K562 (cell line): ENCODE measurements around the gene DENND2A. TPM values are rescaled to one million over a fixed set of nuclear protein-coding genes. Genes with fewer than 3 reads are reported as not detected.

Source experiments
- ATAC-seq: fragments of 200-7000 bp; cut with Tn5 transposase; 3 replicates; pipeline ENCODE4 v1.9.1; 2020; ENCODE audit warnings: moderate library complexity
- BruUV-seq: library from RNA; stranded (reverse); fragments of 400-500 nt; replicated peaks from 2 replicates; lab custom pipeline; 2021; lab: Mats Ljungman, UMichigan
- CTCF ChIA-PET: fragments of 300-600 bp; formaldehyde crosslinking; extraction: SDS; loops from one replicate; lab custom pipeline; 2021; ENCODE audit warnings: low intra/inter-chr PET ratio; lab: Yijun Ruan, JAX
- POLR2A ChIA-PET: fragments of 300-600, 350-650 bp; sonication (Branson Sonifier 250); formaldehyde crosslinking; extraction: SDS; loops from one replicate; lab custom pipeline; 2021; ENCODE audit warnings: antibody characterized with exemption, inconsistent platforms; lab: Yijun Ruan, JAX
- DNase-seq, 4 experiments: peaks; one replicate each; pipeline versions ENCODE4 v3.0.0 to v3.0.0-alpha.2; 2011 to 2018; ENCODE audit warnings: low spot score in 3 of 4, mixed read lengths in 3 of 4; ENCODE audit errors: extremely low read depth in 1 of 4
- FAIRE-seq: peaks from 2 replicates; lab custom pipeline; 2011; peaks lifted over from hg19 to GRCh38; lab: Jason Lieb, UNC
- H2AFZ ChIP-seq: 2 replicates; pipeline ENCODE4 v1.6.0; 2011; ENCODE audit warnings: low read depth, low read length, control low read depth, inconsistent platforms
- H3K27ac ChIP-seq: fragments of 200-600 bp; 3 replicates; pipeline ENCODE4 v1.8.0; 2011; ENCODE audit warnings: low read depth, mild to moderate bottlenecking, control low read depth, inconsistent platforms, low read length, moderate library complexity, mixed read lengths; ENCODE audit errors: extremely low read depth
- H3K27me3 ChIP-seq, 2 experiments: fragments of 300-600 bp in 1 of 2; 2 replicates in 1 of 2; 3 replicates in 1 of 2; pipeline versions ENCODE4 v1.6.0 to v1.8.0; 2011; ENCODE audit warnings: inconsistent platforms in 2 of 2, low read length in 2 of 2, mild to moderate bottlenecking in 1 of 2, mixed read lengths in 1 of 2, moderate library complexity in 1 of 2; ENCODE audit not compliant: control insufficient read depth in 2 of 2, insufficient read depth in 2 of 2
- H3K36me3 ChIP-seq: fragments of 300-600 bp; 3 replicates; pipeline ENCODE4 v1.8.0; 2011; ENCODE audit warnings: mild to moderate bottlenecking, low read length, inconsistent platforms; ENCODE audit not compliant: control insufficient read depth, insufficient read depth
- H3K4me1 ChIP-seq, 2 experiments: fragments of 200-600 bp in 1 of 2; replicated peaks in 1 of 2; 2 replicates in 1 of 2; 3 replicates in 1 of 2; pipeline versions ENCODE4 v1.5.1 to v1.8.0; 2011; ENCODE audit warnings: inconsistent platforms in 2 of 2, low read length in 2 of 2, mild to moderate bottlenecking in 1 of 2, mixed read lengths in 1 of 2, moderate library complexity in 1 of 2; ENCODE audit not compliant: control insufficient read depth in 2 of 2, insufficient read depth in 2 of 2
- H3K4me2 ChIP-seq: 2 replicates; pipeline ENCODE4 v1.6.1; 2011; ENCODE audit warnings: low read length, control low read depth, inconsistent platforms, mixed read lengths; ENCODE audit not compliant: insufficient read depth
- H3K4me3 ChIP-seq: fragments of 200-600 bp; sonication (generic), shearing (Covaris generic); 2 replicates; pipeline ENCODE4 v1.5.1; 2016; ENCODE audit warnings: control low read depth, inconsistent platforms
- H3K79me2 ChIP-seq: fragments of 200-600 bp; 3 replicates; pipeline ENCODE4 v1.8.0; 2011; ENCODE audit warnings: low read length, inconsistent platforms; ENCODE audit not compliant: control insufficient read depth, insufficient read depth
- H3K9ac ChIP-seq, 2 experiments: 2 replicates each; pipeline versions ENCODE4 v1.6.0 to v1.6.1; 2011; ENCODE audit warnings: low read depth in 2 of 2, low read length in 2 of 2, control low read depth in 1 of 2, inconsistent platforms in 1 of 2, mild to moderate bottlenecking in 1 of 2, mixed read lengths in 1 of 2; ENCODE audit not compliant: insufficient read depth in 1 of 2
- H3K9me1 ChIP-seq: one replicate; pipeline ENCODE4 v1.6.0; 2011; ENCODE audit warnings: inconsistent platforms, mild to moderate bottlenecking, low read length, moderate library complexity; ENCODE audit not compliant: control insufficient read depth, insufficient read depth
- H3K9me3 ChIP-seq: replicated peaks from 2 replicates; pipeline ENCODE4 v1.5.1; 2011; ENCODE audit warnings: low read depth, low read length, inconsistent platforms; ENCODE audit not compliant: control insufficient read depth, insufficient read depth
- H4K20me1 ChIP-seq: replicated peaks from 2 replicates; pipeline ENCODE4 v1.6.1; 2011; ENCODE audit warnings: low read length, inconsistent platforms, mixed read lengths; ENCODE audit not compliant: control insufficient read depth, insufficient read depth
- ARID2 ChIP-seq: fragments of 450-650 bp; IDR thresholded peaks from 2 replicates; pipeline ENCODE4 v1.6.1; 2017; ENCODE audit warnings: antibody characterized with exemption, mild to moderate bottlenecking
- CHCHD3 ChIP-seq: fragments of 250-450 bp; sonication (Bioruptor Pico); IDR thresholded peaks from 2 replicates; pipeline ENCODE4 v2.1.2; 2022; ENCODE audit warnings: mild to moderate bottlenecking
- DNMT1 ChIP-seq: fragments of 450-650 bp; IDR thresholded peaks from 2 replicates; pipeline ENCODE4 v1.6.1; 2016; ENCODE audit warnings: antibody characterized with exemption, mild to moderate bottlenecking
- ELF1 ChIP-seq: fragments of 200-800 bp; sonication (Bioruptor generic); IDR thresholded peaks from 2 replicates; pipeline ENCODE4 v1.6.1; 2016; ENCODE audit warnings: missing genetic modification characterization, missing compliant biosample characterization
- GTF2F1 ChIP-seq: IDR thresholded peaks from 2 replicates; pipeline ENCODE4 v1.6.1; 2011; ENCODE audit warnings: low read depth, low read length, improper control_type of control experiment
- HEY1 ChIP-seq: fragments of 250-450 bp; sonication (Bioruptor Pico); IDR thresholded peaks from 2 replicates; pipeline ENCODE4 v1.5.0; 2020; ENCODE audit warnings: mild to moderate bottlenecking, moderate library complexity, borderline replicate concordance
- ILK ChIP-seq: fragments of 450-650 bp; IDR thresholded peaks from 2 replicates; pipeline ENCODE4 v1.6.1; 2016; ENCODE audit warnings: missing genetic modification characterization, low read depth, mild to moderate bottlenecking, missing compliant biosample characterization, moderate library complexity, borderline replicate concordance
- MEF2A ChIP-seq: IDR thresholded peaks from 2 replicates; pipeline ENCODE4 v1.6.1; 2011; ENCODE audit warnings: low read depth, mild to moderate bottlenecking, low read length, moderate library complexity; ENCODE audit not compliant: control insufficient read depth
- MYNN ChIP-seq, 2 experiments: sonication (generic); formaldehyde crosslinking in 1 of 2; IDR thresholded peaks; 2 replicates each; pipeline versions ENCODE4 v1.5.0 to v1.6.1; 2016 to 2020; ENCODE audit warnings: antibody characterized with exemption in 1 of 2, missing genetic modification reagents in 1 of 2
- POLR2AphosphoS2 ChIP-seq: IDR thresholded peaks from 2 replicates; pipeline ENCODE4 v1.6.1; 2012; ENCODE audit warnings: low read length, improper control_type of control experiment
- SLC30A9 ChIP-seq: fragments of 250-450 bp; sonication (Bioruptor Pico); IDR thresholded peaks from 2 replicates; pipeline ENCODE4 v1.8.0; 2022; ENCODE audit warnings: mild to moderate bottlenecking, moderate library complexity
- ZNF57 ChIP-seq: fragments of 450-650 bp; formaldehyde crosslinking; IDR thresholded peaks from 2 replicates; pipeline ENCODE4 v1.4.0; 2020; ENCODE audit warnings: mild to moderate bottlenecking, moderate library complexity
- ZNF583 ChIP-seq: fragments of 250-450 bp; sonication (Bioruptor Pico); IDR thresholded peaks from 2 replicates; pipeline ENCODE4 v1.4.0; 2020
- ZNF77 ChIP-seq: fragments of 250-450 bp; sonication (Bioruptor Pico); IDR thresholded peaks from 2 replicates; pipeline ENCODE4 v1.5.0; 2020
- ZNF830 ChIP-seq: fragments of 250-450 bp; sonication (Bioruptor Pico); IDR thresholded peaks from 2 replicates; pipeline ENCODE4 v1.5.0; 2021; ENCODE audit warnings: mild to moderate bottlenecking
- WGBS: fragments of 100-300 bp; shearing (Covaris generic); methylation state at CpG from one replicate; pipeline ENCODE4 v1.1.6; 2016; ENCODE audit warnings: low coverage, mixed read lengths; ENCODE audit not compliant: insufficient coverage; ENCODE audit errors: missing lambda C conversion rate; 5-methylcytosine and 5-hydroxymethylcytosine counted together
- in situ Hi-C: fragments of 300-500 bp; cut with MboI; formaldehyde crosslinking; loops from 4 replicates; pipeline ENCODE4 v1.15.0; 2018; ENCODE audit warnings: inconsistent platforms, mixed read lengths
- intact Hi-C: fragments of 100-400 bp; cut with micrococcal nuclease; formaldehyde crosslinking; loops from 2 replicates; pipeline ENCODE4 v1.14.2; 2022
- polyA plus RNA-seq, 8 experiments: library from polyadenylated mRNA; depleted of rRNA in 4 of 8; stranded (reverse) in 5 of 8; unstranded in 3 of 8; fragments of >200 nt; fragmentation: Nextera tagmentation in 2 of 8; fragmentation: Illumina TruSeq in 1 of 8; extraction: Ambion mirVana in 2 of 8; extraction: Trizol in 1 of 8; gene quantifications; 2 replicates each; pipeline versions ENCODE4 v1.2.1 to v1.2.3, GENCODE V29; 2011 to 2014; ENCODE audit warnings: inconsistent platforms in 1 of 8, missing spikeins in 1 of 8
- total RNA-seq, 7 experiments: library from RNA; depleted of rRNA in 6 of 7; stranded (reverse); fragments of >200 nt in 6 of 7; fragmentation: Illumina TruSeq in 2 of 7; extraction: Trizol in 2 of 7; gene quantifications; 2 replicates each; pipeline versions ENCODE4 v1.2.1 to v1.2.3, GENCODE V29; 2011 to 2021; ENCODE audit warnings: low replicate concordance in 1 of 7
- TF ChIP-seq, protein P1 (sequence below): fragments of 250-450 bp; sonication (Bioruptor Pico); IDR thresholded peaks from 2 replicates; pipeline ENCODE4 v1.5.0; 2021; ENCODE audit warnings: mild to moderate bottlenecking, borderline replicate concordance
- TF ChIP-seq, protein P2 (sequence below): fragments of 450-650 bp; IDR thresholded peaks from 2 replicates; pipeline ENCODE4 v1.6.1; 2016; ENCODE audit warnings: missing biosample characterization, missing genetic modification characterization

The DENND2A gene
- total and polyA plus RNA-seq, 9 of the 15 experiments (the other 6 are each of a cell fraction or from before 2014, with no cell fraction given), result not detected

DNA sequence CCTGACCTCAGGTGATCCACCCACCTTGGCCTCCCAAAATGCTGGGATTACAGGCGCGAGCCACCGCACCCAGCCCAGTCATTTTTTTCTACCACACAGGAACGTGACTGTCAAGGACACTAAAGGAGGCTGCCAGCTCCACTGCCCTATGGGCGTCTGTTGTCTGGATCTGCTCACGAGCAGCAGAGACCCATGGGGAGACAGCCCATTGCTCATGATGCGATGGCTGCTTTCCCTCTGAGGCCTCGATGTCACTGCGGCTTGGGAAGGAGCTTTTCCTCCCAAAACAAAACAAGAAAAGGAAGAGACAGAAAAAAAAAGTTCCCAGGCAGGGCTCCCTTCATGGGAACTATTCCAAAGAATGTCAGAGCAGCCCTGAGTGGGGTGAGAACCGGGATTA lies 70.5 kb downstream of the DENND2A start:
- H3K36me3 ChIP-seq, result no peaks in the 10 kb centered on the region
- TF ChIP-seq MYNN (IDR thresholded peaks at IDR 0.05) (no peak), MYNN (CRISPR knock-in tag; IDR thresholded peaks at IDR 0.05) (no peak), ELF1 (tag) (no peak), SLC30A9 (CRISPR knock-in tag) (no peak), ZNF583 (no peak), ARID2 (no peak), POLR2AphosphoS2 (no peak), HEY1 (CRISPR knock-in tag) (no peak), ZNF57 (CRISPR knock-in tag) (no peak), MEF2A (no peak), GTF2F1 (no peak), ILK (tag) (no peak), CHCHD3 (CRISPR knock-in tag) (no peak), ZNF77 (no peak), DNMT1 (no peak), ZNF830 (CRISPR knock-in tag) (no peak)
- TF ChIP-seq, protein P1, sequence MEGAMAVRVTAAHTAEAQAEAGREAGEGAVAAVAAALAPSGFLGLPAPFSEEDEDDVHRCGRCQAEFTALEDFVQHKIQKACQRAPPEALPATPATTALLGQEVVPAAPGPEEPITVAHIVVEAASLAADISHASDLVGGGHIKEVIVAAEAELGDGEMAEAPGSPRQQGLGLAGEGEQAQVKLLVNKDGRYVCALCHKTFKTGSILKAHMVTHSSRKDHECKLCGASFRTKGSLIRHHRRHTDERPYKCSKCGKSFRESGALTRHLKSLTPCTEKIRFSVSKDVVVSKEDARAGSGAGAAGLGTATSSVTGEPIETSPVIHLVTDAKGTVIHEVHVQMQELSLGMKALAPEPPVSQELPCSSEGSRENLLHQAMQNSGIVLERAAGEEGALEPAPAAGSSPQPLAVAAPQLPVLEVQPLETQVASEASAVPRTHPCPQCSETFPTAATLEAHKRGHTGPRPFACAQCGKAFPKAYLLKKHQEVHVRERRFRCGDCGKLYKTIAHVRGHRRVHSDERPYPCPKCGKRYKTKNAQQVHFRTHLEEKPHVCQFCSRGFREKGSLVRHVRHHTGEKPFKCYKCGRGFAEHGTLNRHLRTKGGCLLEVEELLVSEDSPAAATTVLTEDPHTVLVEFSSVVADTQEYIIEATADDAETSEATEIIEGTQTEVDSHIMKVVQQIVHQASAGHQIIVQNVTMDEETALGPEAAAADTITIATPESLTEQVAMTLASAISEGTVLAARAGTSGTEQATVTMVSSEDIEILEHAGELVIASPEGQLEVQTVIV (CRISPR knock-in tag), result no peak
- TF ChIP-seq, protein P2, sequence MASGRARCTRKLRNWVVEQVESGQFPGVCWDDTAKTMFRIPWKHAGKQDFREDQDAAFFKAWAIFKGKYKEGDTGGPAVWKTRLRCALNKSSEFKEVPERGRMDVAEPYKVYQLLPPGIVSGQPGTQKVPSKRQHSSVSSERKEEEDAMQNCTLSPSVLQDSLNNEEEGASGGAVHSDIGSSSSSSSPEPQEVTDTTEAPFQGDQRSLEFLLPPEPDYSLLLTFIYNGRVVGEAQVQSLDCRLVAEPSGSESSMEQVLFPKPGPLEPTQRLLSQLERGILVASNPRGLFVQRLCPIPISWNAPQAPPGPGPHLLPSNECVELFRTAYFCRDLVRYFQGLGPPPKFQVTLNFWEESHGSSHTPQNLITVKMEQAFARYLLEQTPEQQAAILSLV (tag), result no peak
- no peaks in the 10 kb centered on the region for H3K4me1 ChIP-seq
- H3K4me2 ChIP-seq, result no peak overlapping the region
- CTCF ChIA-PET, result no interaction called here
- H2AFZ ChIP-seq, result no peak overlapping the region
- no peaks in the 10 kb centered on the region for H3K9me3 ChIP-seq
- ATAC-seq (no peak), FAIRE-seq (no peak), DNase-seq (no peak)
- no peak overlapping the region for H3K27ac ChIP-seq
- peaks cover 69 to 88% of the 10 kb centered on the region in 2 experiments for H3K27me3 ChIP-seq
- no peak overlapping the region for H3K4me3 ChIP-seq
- no peaks in the 10 kb centered on the region for H3K79me2 ChIP-seq
- H3K9me1 ChIP-seq, result peaks cover 2% of the 10 kb centered on the region
- WGBS, result 0% methylated on average over 10 of the region's 10 CpGs
- in situ Hi-C loops, result no loop called here
- intact Hi-C loops, result no loop called here
- no TSS peak for BruUV-seq
- 0 out of 2 replicates have a peak, but pooled peaks cover 8% of the 10 kb centered on the region for H4K20me1 ChIP-seq
- H3K9ac ChIP-seq, result no peak overlapping the region
- POLR2A ChIA-PET, result interaction anchor here (1.1 kb wide), 1 partner anchor 12 kb away, joined by 3 read pairs; no protein-coding TSS in a partner anchor
